Measurements from ENCODE around the gene NCKAP1. TPM values are rescaled to one million over a fixed set of nuclear protein-coding genes. Genes with fewer than 3 reads are reported as not detected.
A peak's percentile ranks its signal among the peaks of the same experiment; 100 is the strongest.

The NCKAP1 gene
- total and polyA plus RNA-seq, 2 donors (not counting 3 experiments of a cell fraction or from before 2014, with no cell fraction given), result 49.4 to 130 TPM

DNA sequence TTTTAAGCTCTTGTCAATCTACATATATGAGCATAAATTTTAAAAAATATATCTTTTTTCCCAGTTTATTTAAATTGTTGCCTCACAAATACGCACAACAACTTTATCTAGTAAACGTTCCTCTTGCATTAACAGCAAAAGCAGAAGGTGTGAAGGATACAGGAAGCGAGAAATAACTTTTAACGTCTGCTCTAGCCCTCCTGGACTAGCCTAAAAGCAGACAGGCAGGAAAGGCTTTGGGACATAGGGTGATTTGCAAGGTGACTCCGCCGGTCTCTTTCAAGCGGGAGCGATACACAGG, 39.9 kb upstream of the NCKAP1 start:
- Histone ChIP-seq H3K4me3 (replicated peaks in 1 of 3; ENCODE audit: insufficient read depth in 1 of 3, low read depth in 1 of 3, low read length in 3 of 3) (peak overlapping the region; percentile 65 to 97 (median 89)), H3K27ac (ENCODE audit: insufficient read depth, low read depth, low read length) (peak overlapping the region; percentile 79), H4K20me1 (replicated peaks; ENCODE audit: control insufficient read depth, extremely low read depth, insufficient read depth, low read length) (no peaks in the 10 kb centered on the region), H3K4me1 (ENCODE audit: control insufficient read depth, extremely low read depth, insufficient read depth, low read length) (peaks cover 12% of the 10 kb centered on the region), H3K79me2 (ENCODE audit: control insufficient read depth, insufficient read depth, low read length) (no peaks in the 10 kb centered on the region), H3K9me3 (replicated peaks; ENCODE audit: control insufficient read depth, insufficient read depth, low read length) (no peaks in the 10 kb centered on the region), H3K4me2 (ENCODE audit: insufficient read depth, low read length) (peak overlapping the region; percentile 92), H3K27me3 (ENCODE audit: control insufficient read depth in 2 of 2, insufficient read depth in 2 of 2, low read length in 2 of 2) (peaks cover 17 to 23% of the 10 kb centered on the region in 2 experiments), H3K9ac (replicated peaks; ENCODE audit: extremely low read depth, insufficient read depth, low read length) (peak overlapping the region; percentile 88), H2AFZ (ENCODE audit: low read depth, low read length) (peak overlapping the region; percentile 99), H3K36me3 (ENCODE audit: control insufficient read depth in 2 of 2, extremely low read depth in 1 of 2, insufficient read depth in 2 of 2, low read length in 2 of 2) (no peaks in the 10 kb centered on the region), H3K9me1 (replicated peaks; ENCODE audit: control insufficient read depth, extremely low read depth, insufficient read depth, low read length) (no peaks in the 10 kb centered on the region)
- FAIRE-seq (no peak), DNase-seq (ENCODE audit: low read depth, low spot score) (no peak)
- intact Hi-C loops (cut with micrococcal nuclease), result loop anchor here (1.0 to 5.0 kb wide), 3 partner anchors 40 to 164 kb away; partner anchors contain the start of genes NCKAP1 and NUP35
- dilution Hi-C loops (cut with MboI; ENCODE audit: extremely low pct_ligation_motif_present, low sequenced_read_pairs), result no loop called here
- ChIA-PET CTCF (interaction anchor here (0.5 to 2.0 kb wide), 7 partner anchors 8 to 41 kb away, joined by 3 to 20 read pairs (median 4); no protein-coding TSS in a partner anchor), POLR2A (no interaction called here)
- BruUV-seq (replicated peaks), result no TSS peak
- TF ChIP-seq, protein P1, sequence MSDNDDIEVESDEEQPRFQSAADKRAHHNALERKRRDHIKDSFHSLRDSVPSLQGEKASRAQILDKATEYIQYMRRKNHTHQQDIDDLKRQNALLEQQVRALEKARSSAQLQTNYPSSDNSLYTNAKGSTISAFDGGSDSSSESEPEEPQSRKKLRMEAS (IDR thresholded peaks at IDR 0.05; ENCODE audit: insufficient read depth, insufficient read length), result no peak
- TF ChIP-seq JUN (IDR thresholded peaks at IDR 0.05; ENCODE audit: borderline replicate concordance, insufficient read depth, insufficient read length, low read depth), result no peak
- TF ChIP-seq, protein P2, sequence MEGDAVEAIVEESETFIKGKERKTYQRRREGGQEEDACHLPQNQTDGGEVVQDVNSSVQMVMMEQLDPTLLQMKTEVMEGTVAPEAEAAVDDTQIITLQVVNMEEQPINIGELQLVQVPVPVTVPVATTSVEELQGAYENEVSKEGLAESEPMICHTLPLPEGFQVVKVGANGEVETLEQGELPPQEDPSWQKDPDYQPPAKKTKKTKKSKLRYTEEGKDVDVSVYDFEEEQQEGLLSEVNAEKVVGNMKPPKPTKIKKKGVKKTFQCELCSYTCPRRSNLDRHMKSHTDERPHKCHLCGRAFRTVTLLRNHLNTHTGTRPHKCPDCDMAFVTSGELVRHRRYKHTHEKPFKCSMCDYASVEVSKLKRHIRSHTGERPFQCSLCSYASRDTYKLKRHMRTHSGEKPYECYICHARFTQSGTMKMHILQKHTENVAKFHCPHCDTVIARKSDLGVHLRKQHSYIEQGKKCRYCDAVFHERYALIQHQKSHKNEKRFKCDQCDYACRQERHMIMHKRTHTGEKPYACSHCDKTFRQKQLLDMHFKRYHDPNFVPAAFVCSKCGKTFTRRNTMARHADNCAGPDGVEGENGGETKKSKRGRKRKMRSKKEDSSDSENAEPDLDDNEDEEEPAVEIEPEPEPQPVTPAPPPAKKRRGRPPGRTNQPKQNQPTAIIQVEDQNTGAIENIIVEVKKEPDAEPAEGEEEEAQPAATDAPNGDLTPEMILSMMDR (IDR thresholded peaks at IDR 0.05; ENCODE audit: extremely low read depth in 1 of 2, insufficient read depth in 1 of 2, low read depth in 1 of 2, low read length in 2 of 2), result no peak
- no peak for TF ChIP-seq POLR2A (IDR thresholded peaks at IDR 0.05; ENCODE audit: low read depth, low read length)
- no peak for TF ChIP-seq FOS (IDR thresholded peaks at IDR 0.05; ENCODE audit: borderline replicate concordance, insufficient read depth, low read length)
- no peak for TF ChIP-seq EZH2 (IDR thresholded peaks at IDR 0.05; ENCODE audit: borderline replicate concordance, low read depth, low read length, severe bottlenecking)
- no peak for TF ChIP-seq MYC (IDR thresholded peaks at IDR 0.05; ENCODE audit: low read depth, low read length)
- TF ChIP-seq GATA2 (IDR thresholded peaks at IDR 0.05; ENCODE audit: insufficient read depth, insufficient read length, low read depth, low read length), result no peak
- TF ChIP-seq POLR2AphosphoS5 (IDR thresholded peaks at IDR 0.05; ENCODE audit: insufficient read depth, low read depth, low read length), result no peak

All from endothelial cell of umbilical vein (primary cell).